Large intestine (tissue), 3 donors: Measurements from ENCODE around the gene WBP2NL. TPM values are rescaled to one million over a fixed set of nuclear protein-coding genes. Genes with fewer than 3 reads are reported as not detected.
A peak's percentile ranks its signal among the peaks of the same experiment; 100 is the strongest.
"Not testable (repeated sequence)": the region's sequence is repeated elsewhere in the genome, so short reads cannot be mapped to it uniquely, and the experiment has no call there.

Experiments
- DNase-seq, 2 donors: peaks; one replicate each; pipeline versions ENCODE4 v3.0.0 to v3.0.0-alpha.2; 2013
- H3K27ac ChIP-seq: one replicate; pipeline ENCODE4 v1.5.1; 2013; ENCODE audit warnings: low read length
- H3K27me3 ChIP-seq: 2 replicates; pipeline ENCODE4 v1.6.1; 2013; ENCODE audit warnings: low read length; ENCODE audit not compliant: control insufficient read depth, insufficient read depth
- H3K36me3 ChIP-seq: 2 replicates; pipeline ENCODE4 v1.6.1; 2013; ENCODE audit warnings: low read length; ENCODE audit not compliant: control insufficient read depth, insufficient read depth
- H3K4me1 ChIP-seq: one replicate; pipeline ENCODE4 v1.6.1; 2013; ENCODE audit warnings: low read length; ENCODE audit not compliant: control insufficient read depth, insufficient read depth
- H3K4me3 ChIP-seq: one replicate; pipeline ENCODE4 v1.5.1; 2013; ENCODE audit warnings: low read length
- H3K9me3 ChIP-seq: one replicate; pipeline ENCODE4 v1.6.1; 2013; ENCODE audit warnings: mild to moderate bottlenecking, low read depth, low read length, moderate library complexity; ENCODE audit not compliant: control insufficient read depth
- WGBS: methylation state at CpG from one replicate; pipeline ENCODE4 v1.1.5; 2013; ENCODE audit warnings: low lambda C conversion rate; ENCODE audit not compliant: insufficient coverage; 5-methylcytosine and 5-hydroxymethylcytosine counted together
- polyA plus RNA-seq: library from polyadenylated mRNA; unstranded; fragments of 120-200 nt; gene quantifications from one replicate; pipeline ENCODE4 v1.2.1, GENCODE V29; 2013

The WBP2NL gene
- polyA plus RNA-seq, 1 donor: 1.5 TPM

- H3K4me1 ChIP-seq: peaks cover 34% of the 10 kb centered on the region
- peak overlapping the region; percentile 80 for H3K27ac ChIP-seq
- peaks cover 25% of the 10 kb centered on the region for H3K36me3 ChIP-seq
- WGBS: no CpG with 5 or more reads among the region's 7 CpGs
- H3K27me3 ChIP-seq, H3K9me3 ChIP-seq, DNase-seq: not testable (repeated sequence)
- peak overlapping the region; percentile 71 for H3K4me3 ChIP-seq
Measured at GRCh38 chr22:42071508-42071907, 72.9 kb downstream of the WBP2NL start.

- peaks cover 25% of the 10 kb centered on the region for H3K36me3 ChIP-seq
- H3K4me1 ChIP-seq: peaks cover 36% of the 10 kb centered on the region
- H3K27me3 ChIP-seq: no peaks in the 10 kb centered on the region
- no peak overlapping the region for H3K27ac ChIP-seq
- no peak overlapping the region for H3K4me3 ChIP-seq
- WGBS: no CpG with 5 or more reads among the region's 8 CpGs
- no peaks in the 10 kb centered on the region for H3K9me3 ChIP-seq
- no peak for DNase-seq
Measured at GRCh38 chr22:42072606-42073330, 74.2 kb downstream of the WBP2NL start.

- no peak for DNase-seq
- Histone ChIP-seq H3K9me3 (no peaks in the 10 kb centered on the region), H3K27ac (no peak overlapping the region), H3K4me1 (peaks cover 44% of the 10 kb centered on the region), H3K36me3 (peaks cover 20% of the 10 kb centered on the region), H3K4me3 (peak overlapping the region; percentile 66), H3K27me3 (no peaks in the 10 kb centered on the region)
- no CpG with 5 or more reads among the region's 14 CpGs for WGBS
Measured at GRCh38 chr22:42073621-42074041, 75.0 kb downstream of the WBP2NL start.

DNA sequence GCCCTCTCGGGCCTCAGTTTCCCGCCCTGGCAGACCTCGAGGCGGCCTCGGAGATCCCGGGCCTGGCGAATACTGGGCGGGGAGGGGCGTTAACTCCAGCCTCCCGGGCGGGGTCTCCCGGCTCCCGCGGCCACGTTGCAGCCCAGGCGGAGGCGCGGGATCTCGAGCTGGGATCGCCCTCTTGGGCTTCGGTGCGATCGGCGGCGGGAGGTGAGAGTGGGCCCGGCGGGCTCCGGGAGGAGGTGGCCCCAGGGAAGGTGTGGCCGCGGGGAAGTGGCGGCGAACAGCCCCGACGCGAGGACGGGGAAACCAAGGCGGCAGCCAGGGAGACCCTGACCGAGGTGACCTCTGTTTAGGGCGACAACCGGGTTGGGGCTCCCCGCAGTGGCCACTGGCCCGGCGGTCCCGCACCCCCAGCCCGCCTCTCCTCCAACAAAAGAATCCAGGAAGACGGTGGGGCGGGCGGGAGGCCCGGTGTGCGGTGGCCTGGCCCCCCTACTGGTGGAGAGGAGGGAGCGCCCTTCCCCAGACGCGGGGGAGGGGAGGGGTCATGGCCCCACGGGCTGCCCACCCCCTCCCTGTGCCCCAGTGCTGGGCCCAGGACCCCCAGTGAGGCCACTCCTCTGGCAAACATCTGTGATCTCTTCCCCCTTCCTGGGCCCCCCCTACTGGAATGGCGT, 75.7 kb downstream of the WBP2NL start, which contains the start of gene PHETA2:
TSS of gene PHETA2 (plus strand) at position 117 of the 680 bp plus-strand sequence. CDS start 3,046 bp downstream, outside the sequence.
- Histone ChIP-seq H3K36me3 (peaks cover 20% of the 10 kb centered on the region), H3K27ac (peak within 1 kb of the TSS; percentile 45), H3K27me3 (no peaks in the 10 kb centered on the region), H3K9me3 (no peaks in the 10 kb centered on the region), H3K4me1 (peaks cover 50% of the 10 kb centered on the region), H3K4me3 (peak within 1 kb of the TSS; percentile 66)
- no CpG with 5 or more reads among the region's 55 CpGs for WGBS
- DNase-seq: peak in 1 of 2 donors; percentile 69

GRCh38 chr22:42074846-42075676, 76.5 kb downstream of the WBP2NL start:
- H3K27ac ChIP-seq: peak overlapping the region; percentile 45
- no peaks in the 10 kb centered on the region for H3K9me3 ChIP-seq
- H3K4me1 ChIP-seq: peaks cover 45% of the 10 kb centered on the region
- no CpG with 5 or more reads among the region's 9 CpGs for WGBS
- no peak for DNase-seq
- peaks cover 20% of the 10 kb centered on the region for H3K36me3 ChIP-seq
- no peaks in the 10 kb centered on the region for H3K27me3 ChIP-seq
- peak overlapping the region; percentile 66 for H3K4me3 ChIP-seq

DNA sequence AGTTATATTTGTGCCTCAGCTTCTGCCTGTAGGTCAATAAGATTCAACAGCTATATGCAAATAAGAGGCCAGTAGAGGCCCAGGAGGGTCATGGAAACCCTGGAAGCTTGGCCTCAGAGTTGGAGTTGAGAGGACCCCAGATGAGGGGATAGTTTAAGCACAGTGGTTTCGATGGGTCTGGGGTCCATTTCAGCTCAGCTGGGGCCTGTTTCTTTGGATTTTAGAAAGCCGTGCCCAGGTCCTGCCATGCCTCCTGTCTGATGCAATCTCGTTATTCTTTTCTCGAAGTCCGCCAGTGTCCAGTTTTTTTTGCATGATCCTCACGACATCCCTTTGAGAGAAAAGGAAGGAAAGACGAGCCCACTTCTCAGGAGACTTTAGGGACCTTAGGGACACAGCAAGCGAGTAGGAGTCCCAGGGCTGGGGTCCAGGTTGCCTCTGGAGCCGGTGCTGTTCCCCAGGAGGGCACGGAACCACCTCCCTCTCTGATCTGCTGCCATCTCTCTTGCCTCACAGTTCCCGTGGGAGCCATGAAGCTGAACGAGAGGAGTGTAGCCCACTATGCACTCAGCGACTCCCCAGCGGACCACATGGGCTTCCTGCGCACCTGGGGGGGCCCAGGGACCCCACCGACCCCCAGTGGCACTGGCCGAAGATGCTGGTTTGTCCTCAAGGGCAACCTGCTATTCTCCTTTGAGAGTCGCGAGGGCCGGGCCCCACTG, 78.3 kb downstream of the WBP2NL start:
- no peak for DNase-seq
- Histone ChIP-seq H3K9me3 (no peaks in the 10 kb centered on the region), H3K4me1 (peaks cover 35% of the 10 kb centered on the region), H3K27me3 (no peaks in the 10 kb centered on the region), H3K27ac (no peak overlapping the region), H3K4me3 (no peak overlapping the region), H3K36me3 (peaks cover 22% of the 10 kb centered on the region)
- WGBS: no CpG with 5 or more reads among the region's 20 CpGs

DNA sequence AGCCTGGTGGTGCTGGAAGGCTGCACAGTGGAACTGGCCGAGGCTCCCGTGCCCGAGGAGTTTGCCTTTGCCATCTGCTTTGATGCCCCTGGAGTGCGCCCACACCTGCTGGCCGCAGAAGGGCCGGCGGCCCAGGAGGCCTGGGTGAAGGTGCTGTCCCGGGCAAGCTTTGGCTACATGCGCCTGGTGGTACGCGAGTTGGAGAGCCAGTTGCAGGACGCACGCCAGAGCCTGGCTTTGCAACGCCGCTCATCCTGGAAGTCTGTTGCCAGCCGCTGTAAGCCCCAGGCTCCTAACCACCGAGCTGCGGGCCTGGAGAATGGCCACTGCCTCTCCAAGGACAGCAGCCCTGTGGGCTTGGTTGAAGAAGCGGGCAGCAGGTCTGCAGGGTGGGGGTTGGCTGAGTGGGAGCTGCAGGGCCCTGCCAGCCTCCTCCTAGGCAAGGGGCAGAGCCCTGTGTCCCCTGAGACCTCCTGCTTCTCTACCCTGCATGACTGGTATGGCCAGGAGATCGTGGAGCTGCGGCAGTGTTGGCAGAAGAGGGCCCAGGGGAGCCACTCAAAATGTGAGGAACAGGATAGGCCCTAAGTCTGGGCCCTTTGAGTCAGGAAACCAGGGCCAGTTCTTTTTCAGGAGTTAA, 79.0 kb downstream of the WBP2NL start:
- Histone ChIP-seq H3K27ac (peak overlapping the region; percentile 100), H3K27me3 (no peaks in the 10 kb centered on the region), H3K4me3 (no peak overlapping the region), H3K4me1 (peaks cover 35% of the 10 kb centered on the region), H3K36me3 (peaks cover 28% of the 10 kb centered on the region), H3K9me3 (no peaks in the 10 kb centered on the region)
- WGBS: no CpG with 5 or more reads among the region's 21 CpGs
- DNase-seq: no peak

Other genes with a start within 250 kb of the WBP2NL start
- gene CCDC134, start 198.1 kb upstream of the WBP2NL start, polyA plus RNA-seq: 7.2 TPM
- 73.5 TPM for gene SREBF2, start 165.7 kb upstream of the WBP2NL start, polyA plus RNA-seq
- 0.10 TPM for gene SHISA8, start 83.7 kb upstream of the WBP2NL start, polyA plus RNA-seq
- 2.3 TPM for gene TNFRSF13C, start 72.0 kb upstream of the WBP2NL start, polyA plus RNA-seq
- 11.6 TPM for gene CENPM, start 51.6 kb upstream of the WBP2NL start, polyA plus RNA-seq
- gene SEPTIN3, start 29.3 kb upstream of the WBP2NL start, polyA plus RNA-seq: 5.1 TPM
- 26.9 TPM for gene NAGA, start 72.0 kb downstream of the WBP2NL start, polyA plus RNA-seq
- gene PHETA2, start 75.5 kb downstream of the WBP2NL start, polyA plus RNA-seq: 10.7 TPM
- gene SMDT1, start 80.9 kb downstream of the WBP2NL start, polyA plus RNA-seq: 93.7 TPM
- gene NDUFA6, start 92.0 kb downstream of the WBP2NL start, polyA plus RNA-seq: 71.1 TPM
- gene CYP2D6, start 132.0 kb downstream of the WBP2NL start, polyA plus RNA-seq: 6.5 TPM